Ectodermal cell (in vitro differentiated cells): ENCODE data around the gene CXCR5.

ENCODE experiments used
- H3K27ac ChIP-seq: 2 replicates; pipeline ENCODE4 v1.7.0; 2013; ENCODE audit warnings: mild to moderate bottlenecking, low read depth, low read length; ENCODE audit not compliant: insufficient read depth, poor library complexity, severe bottlenecking
- H3K27me3 ChIP-seq: 2 replicates; pipeline ENCODE4 v1.7.0; 2013; ENCODE audit warnings: mild to moderate bottlenecking, low read length; ENCODE audit not compliant: insufficient read depth, control insufficient read depth, poor library complexity, severe bottlenecking
- H3K36me3 ChIP-seq: one replicate; pipeline ENCODE4 v1.7.0; 2013; ENCODE audit warnings: low read length; ENCODE audit not compliant: control insufficient read depth, insufficient read depth
- H3K4me1 ChIP-seq: one replicate; pipeline ENCODE4 v1.7.0; 2013; ENCODE audit warnings: low read length; ENCODE audit not compliant: control insufficient read depth, insufficient read depth
- H3K4me3 ChIP-seq: 2 replicates; pipeline ENCODE4 v1.7.0; 2013; ENCODE audit warnings: low read depth, low read length, control low read depth; ENCODE audit not compliant: insufficient read depth
- H3K9me3 ChIP-seq: 2 replicates; pipeline ENCODE4 v1.7.0; 2013; ENCODE audit warnings: mild to moderate bottlenecking, low read length, moderate library complexity; ENCODE audit not compliant: control insufficient read depth
- WGBS, 2 experiments: methylation state at CpG; one replicate each; pipeline ENCODE4 v1.1.7; 2013; ENCODE audit warnings: missing lambda C conversion rate in 2 of 2; 5-methylcytosine and 5-hydroxymethylcytosine counted together

CXCR5 gene

GRCh38 chr11:118846181-118846935 is 37.3 kb upstream of the CXCR5 start:
- no peaks in the 10 kb centered on the region for H3K36me3 ChIP-seq
- H3K27me3 ChIP-seq: no peaks in the 10 kb centered on the region
- no peaks in the 10 kb centered on the region for H3K9me3 ChIP-seq
- no peak overlapping the region for H3K4me3 ChIP-seq
- no peak overlapping the region for H3K27ac ChIP-seq
- H3K4me1 ChIP-seq: no peaks in the 10 kb centered on the region
- 71 to 77% methylated on average over 3 of the region's 3 CpGs for WGBS, 2 experiments

- Histone ChIP-seq H3K27ac (no peak overlapping the region), H3K4me3 (no peak overlapping the region), H3K9me3 (no peaks in the 10 kb centered on the region), H3K27me3 (no peaks in the 10 kb centered on the region), H3K36me3 (no peaks in the 10 kb centered on the region), H3K4me1 (no peaks in the 10 kb centered on the region)
- WGBS, 2 experiments: 81 to 86% methylated on average over 2 to 3 of the region's 4 CpGs
These were observed 33.9 kb upstream of the CXCR5 start for GRCh38 chr11:118849825-118850224.

GRCh38 chr11:118851970-118852369 is 31.7 kb upstream of the CXCR5 start:
- Histone ChIP-seq H3K9me3 (no peaks in the 10 kb centered on the region), H3K4me3 (no peak overlapping the region), H3K27ac (no peak overlapping the region), H3K4me1 (no peaks in the 10 kb centered on the region), H3K27me3 (no peaks in the 10 kb centered on the region), H3K36me3 (no peaks in the 10 kb centered on the region)
- 91 to 93% methylated on average over 3 of the region's 3 CpGs for WGBS, 2 experiments

GRCh38 chr11:118853678-118854077 is 30.0 kb upstream of the CXCR5 start:
- H3K4me1 ChIP-seq: no peaks in the 10 kb centered on the region
- H3K27ac ChIP-seq: no peak overlapping the region
- no peaks in the 10 kb centered on the region for H3K27me3 ChIP-seq
- WGBS, 2 experiments: 95% methylated on average over 12 of the region's 12 CpGs
- no peaks in the 10 kb centered on the region for H3K36me3 ChIP-seq
- H3K4me3 ChIP-seq: no peak overlapping the region
- H3K9me3 ChIP-seq: no peaks in the 10 kb centered on the region

GRCh38 chr11:118856314-118856713 is 27.4 kb upstream of the CXCR5 start:
- Histone ChIP-seq H3K27me3 (no peaks in the 10 kb centered on the region), H3K9me3 (no peaks in the 10 kb centered on the region), H3K27ac (no peak overlapping the region), H3K36me3 (no peaks in the 10 kb centered on the region), H3K4me1 (no peaks in the 10 kb centered on the region), H3K4me3 (no peak overlapping the region)
- WGBS, 2 experiments: 90 to 93% methylated on average over 4 of the region's 4 CpGs

- H3K27ac ChIP-seq: no peak overlapping the region
- H3K27me3 ChIP-seq: no peaks in the 10 kb centered on the region
- H3K4me3 ChIP-seq: no peak overlapping the region
- no peaks in the 10 kb centered on the region for H3K4me1 ChIP-seq
- WGBS, 2 experiments: 91 to 92% methylated on average over 5 of the region's 5 CpGs
- H3K36me3 ChIP-seq: no peaks in the 10 kb centered on the region
- no peaks in the 10 kb centered on the region for H3K9me3 ChIP-seq
These were observed 26.3 kb upstream of the CXCR5 start for GRCh38 chr11:118857385-118857784.

- no peak overlapping the region for H3K4me3 ChIP-seq
- H3K9me3 ChIP-seq: no peaks in the 10 kb centered on the region
- H3K27me3 ChIP-seq: no peaks in the 10 kb centered on the region
- 89 to 97% methylated on average over 4 of the region's 4 CpGs for WGBS, 2 experiments
- no peaks in the 10 kb centered on the region for H3K4me1 ChIP-seq
- no peak overlapping the region for H3K27ac ChIP-seq
- H3K36me3 ChIP-seq: no peaks in the 10 kb centered on the region
These were observed 23.7 kb upstream of the CXCR5 start for GRCh38 chr11:118859973-118860372.

GRCh38 chr11:118868659-118869058 is 15.0 kb upstream of the CXCR5 start:
- Histone ChIP-seq H3K27ac (no peak overlapping the region), H3K36me3 (no peaks in the 10 kb centered on the region), H3K4me1 (peaks cover 14% of the 10 kb centered on the region), H3K4me3 (no peak overlapping the region), H3K9me3 (no peaks in the 10 kb centered on the region), H3K27me3 (no peaks in the 10 kb centered on the region)
- 85 to 90% methylated on average over 2 of the region's 2 CpGs for WGBS, 2 experiments

GRCh38 chr11:118870396-118871343 is 13.0 kb upstream of the CXCR5 start:
- no peak overlapping the region for H3K4me3 ChIP-seq
- peaks cover 14% of the 10 kb centered on the region for H3K4me1 ChIP-seq
- 54 to 58% methylated on average over 14 of the region's 14 CpGs for WGBS, 2 experiments
- no peaks in the 10 kb centered on the region for H3K27me3 ChIP-seq
- no peaks in the 10 kb centered on the region for H3K9me3 ChIP-seq
- H3K36me3 ChIP-seq: no peaks in the 10 kb centered on the region
- no peak overlapping the region for H3K27ac ChIP-seq

- H3K9me3 ChIP-seq: no peaks in the 10 kb centered on the region
- no peak overlapping the region for H3K4me3 ChIP-seq
- 88 to 92% methylated on average over 17 of the region's 17 CpGs for WGBS, 2 experiments
- H3K4me1 ChIP-seq: peaks cover 14% of the 10 kb centered on the region
- no peaks in the 10 kb centered on the region for H3K27me3 ChIP-seq
- no peak overlapping the region for H3K27ac ChIP-seq
- H3K36me3 ChIP-seq: no peaks in the 10 kb centered on the region
These were observed 11.3 kb upstream of the CXCR5 start for GRCh38 chr11:118872403-118872821.
